Testis (tissue), 2 donors: ENCODE data around the gene SNX32.

Experiments
- CTCF ChIP-seq, 3 experiments: fragments of 450-650 bp in 2 of 3; fragments of 200-600 bp in 1 of 3; sonication (generic) in 1 of 3; IDR thresholded peaks; one replicate each; pipeline ENCODE4 v1.5.1; 2016 to 2019; ENCODE audit warnings: antibody characterized with exemption in 3 of 3, mild to moderate bottlenecking in 2 of 3, moderate library complexity in 1 of 3
- POLR2A ChIP-seq: fragments of 450-650 bp; IDR thresholded peaks from one replicate; pipeline ENCODE4 v1.6.1; 2017; ENCODE audit warnings: antibody characterized with exemption, mild to moderate bottlenecking, moderate library complexity

- TF ChIP-seq CTCF (IDR thresholded peaks at IDR 0.05): no peak
- TF ChIP-seq POLR2A: no peak
Observed at GRCh38 chr11:65880027-65880426, 46.3 kb downstream of the SNX32 start.
